Lower lobe of right lung (tissue), 2 donors: ENCODE measurements around the gene P2RX4. TPM values are rescaled to one million over a fixed set of nuclear protein-coding genes. Genes with fewer than 3 reads are reported as not detected.

Experiments
- ATAC-seq, 2 donors: fragments of 200-7000 bp; cut with Tn5 transposase; one replicate each; pipeline ENCODE4 v1.9.1; 2020 to 2022; ENCODE audit warnings: mild to moderate bottlenecking in 2 of 2, moderate library complexity in 2 of 2
- DNase-seq: peaks from one replicate; pipeline ENCODE4 v3.0.0-alpha.2; 2020
- H3K27ac ChIP-seq: fragments of 200-600 bp; one replicate; pipeline ENCODE4 v1.8.0; 2022
- H3K27me3 ChIP-seq: fragments of 200-600 bp; one replicate; pipeline ENCODE4 v1.8.0; 2022; ENCODE audit warnings: low read depth
- H3K36me3 ChIP-seq: fragments of 200-600 bp; one replicate; pipeline ENCODE4 v1.8.0; 2022; ENCODE audit warnings: mild to moderate bottlenecking
- H3K4me1 ChIP-seq: fragments of 200-600 bp; one replicate; pipeline ENCODE4 v1.8.0; 2022
- H3K4me3 ChIP-seq: fragments of 200-600 bp; one replicate; pipeline ENCODE4 v1.8.0; 2022; ENCODE audit warnings: mild to moderate bottlenecking
- H3K9me3 ChIP-seq: fragments of 200-600 bp; one replicate; pipeline ENCODE4 v1.8.0; 2022
- intact Hi-C: fragments of 100-400 bp; cut with DNase I; formaldehyde crosslinking; loops from one replicate; pipeline ENCODE4 v1.11.0; 2022
- total RNA-seq: library from RNA; stranded (reverse); fragmentation: NEBNext Ultra II Directional; extraction: Animal tissue kit (Norgen Biotek cat#: 25700); gene quantifications from one replicate; pipeline ENCODE4 v1.2.1, GENCODE V29; 2021
- TF ChIP-seq, protein P1 (sequence below): fragments of 200-600 bp; IDR thresholded peaks from one replicate; pipeline ENCODE4 v1.8.0; 2022; ENCODE audit warnings: antibody characterized with exemption, mild to moderate bottlenecking
- donor health status: DM: no; HTN: yes; CAD: no; lungs with severe emphysema.

The P2RX4 gene
- total RNA-seq, 1 donor from 2014 or later = 65.8 TPM

DNA sequence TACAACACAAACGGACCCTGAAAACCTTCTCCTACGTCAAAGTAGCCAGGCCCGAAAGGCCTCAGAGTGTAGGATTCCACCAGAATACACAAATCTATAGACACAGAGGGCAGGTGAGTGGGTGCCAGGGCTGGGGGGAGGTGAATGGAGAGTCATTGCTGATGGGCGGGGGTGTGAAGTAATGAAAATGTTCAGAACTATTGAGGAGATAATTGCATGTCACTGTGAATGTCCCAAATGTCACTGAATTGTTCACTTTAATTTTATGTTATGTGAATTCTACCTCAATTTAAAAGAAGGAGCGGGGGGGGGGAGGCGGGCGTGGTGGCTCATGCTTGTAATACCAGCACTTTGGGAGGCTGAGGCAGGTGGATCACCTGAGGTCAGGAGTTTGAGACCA lies 36.0 kb downstream of the P2RX4 start:
- TF ChIP-seq, protein P1, sequence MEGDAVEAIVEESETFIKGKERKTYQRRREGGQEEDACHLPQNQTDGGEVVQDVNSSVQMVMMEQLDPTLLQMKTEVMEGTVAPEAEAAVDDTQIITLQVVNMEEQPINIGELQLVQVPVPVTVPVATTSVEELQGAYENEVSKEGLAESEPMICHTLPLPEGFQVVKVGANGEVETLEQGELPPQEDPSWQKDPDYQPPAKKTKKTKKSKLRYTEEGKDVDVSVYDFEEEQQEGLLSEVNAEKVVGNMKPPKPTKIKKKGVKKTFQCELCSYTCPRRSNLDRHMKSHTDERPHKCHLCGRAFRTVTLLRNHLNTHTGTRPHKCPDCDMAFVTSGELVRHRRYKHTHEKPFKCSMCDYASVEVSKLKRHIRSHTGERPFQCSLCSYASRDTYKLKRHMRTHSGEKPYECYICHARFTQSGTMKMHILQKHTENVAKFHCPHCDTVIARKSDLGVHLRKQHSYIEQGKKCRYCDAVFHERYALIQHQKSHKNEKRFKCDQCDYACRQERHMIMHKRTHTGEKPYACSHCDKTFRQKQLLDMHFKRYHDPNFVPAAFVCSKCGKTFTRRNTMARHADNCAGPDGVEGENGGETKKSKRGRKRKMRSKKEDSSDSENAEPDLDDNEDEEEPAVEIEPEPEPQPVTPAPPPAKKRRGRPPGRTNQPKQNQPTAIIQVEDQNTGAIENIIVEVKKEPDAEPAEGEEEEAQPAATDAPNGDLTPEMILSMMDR = no peak
- intact Hi-C loops = no loop called here
- H3K4me1 ChIP-seq = peaks cover 6% of the 10 kb centered on the region
- ATAC-seq = no peak
- peaks cover 82% of the 10 kb centered on the region for H3K36me3 ChIP-seq
- no peaks in the 10 kb centered on the region for H3K9me3 ChIP-seq
- DNase-seq = no peak
- no peaks in the 10 kb centered on the region for H3K27me3 ChIP-seq
- H3K27ac ChIP-seq = no peak overlapping the region
- no peak overlapping the region for H3K4me3 ChIP-seq

DNA sequence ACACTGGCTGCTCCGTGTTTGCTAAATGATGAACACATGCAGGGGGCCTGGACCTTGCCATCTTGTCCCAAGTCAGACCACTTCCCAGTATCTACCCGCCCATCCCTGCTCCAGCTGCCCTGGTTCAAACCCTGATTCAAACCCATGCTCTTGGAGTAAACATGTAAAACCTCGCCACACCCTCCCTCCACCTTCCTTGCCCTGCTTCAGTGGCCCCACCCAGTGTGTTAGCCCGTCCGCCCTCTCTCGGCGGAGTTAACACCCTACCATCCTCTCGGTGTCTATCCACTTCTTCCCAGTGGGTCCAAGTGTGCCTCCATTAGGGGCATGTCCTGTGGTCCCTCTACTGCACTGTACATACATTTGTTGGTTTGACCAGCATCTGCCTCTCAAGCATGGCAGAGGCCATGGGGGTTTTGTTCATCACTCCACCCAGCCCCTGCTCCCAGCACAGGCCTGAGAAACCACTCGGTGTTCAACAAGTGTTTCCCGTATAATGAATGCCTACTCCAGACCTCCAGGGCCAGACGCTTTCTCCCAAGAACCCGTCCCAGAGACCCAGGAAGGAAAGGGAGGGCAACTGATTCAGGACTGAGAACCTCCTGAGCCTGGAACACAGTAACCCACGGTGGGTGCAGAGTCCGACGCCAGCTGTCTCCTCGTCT lies 37.1 kb downstream of the P2RX4 start:
- H3K27me3 ChIP-seq = no peaks in the 10 kb centered on the region
- H3K36me3 ChIP-seq = peaks cover 86% of the 10 kb centered on the region
- H3K27ac ChIP-seq = no peak overlapping the region
- H3K9me3 ChIP-seq = no peaks in the 10 kb centered on the region
- DNase-seq (no peak), ATAC-seq (no peak)
- TF ChIP-seq, protein P1 = no peak
- no peak overlapping the region for H3K4me3 ChIP-seq
- intact Hi-C loops = no loop called here
- H3K4me1 ChIP-seq = no peaks in the 10 kb centered on the region

DNA sequence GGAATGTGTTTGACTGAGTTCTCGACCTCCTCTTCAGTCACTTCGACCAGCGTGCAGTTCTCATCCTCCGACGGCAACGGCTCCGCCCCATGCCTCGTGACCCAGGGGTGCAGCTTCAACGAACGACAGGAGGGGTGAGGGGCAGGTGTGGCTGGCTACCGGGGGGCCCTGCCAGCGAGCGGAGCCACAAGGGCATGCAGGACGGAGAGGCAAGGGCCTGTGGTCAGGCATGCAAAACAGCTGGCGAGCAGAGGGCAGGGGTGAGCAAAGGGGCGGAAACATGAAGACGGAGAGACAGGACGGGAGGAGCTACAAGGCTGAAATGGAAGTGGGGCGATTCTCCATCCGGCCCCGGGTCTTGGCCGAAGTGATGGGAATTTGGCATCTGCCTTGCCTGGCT lies 38.7 kb downstream of the P2RX4 start:
- H3K9me3 ChIP-seq = no peaks in the 10 kb centered on the region
- no peak overlapping the region for H3K4me3 ChIP-seq
- TF ChIP-seq, protein P1 = no peak
- H3K27ac ChIP-seq = no peak overlapping the region
- no peaks in the 10 kb centered on the region for H3K27me3 ChIP-seq
- peaks cover 92% of the 10 kb centered on the region for H3K36me3 ChIP-seq
- intact Hi-C loops = no loop called here
- no peak for ATAC-seq
- no peaks in the 10 kb centered on the region for H3K4me1 ChIP-seq
- DNase-seq = no peak

DNA sequence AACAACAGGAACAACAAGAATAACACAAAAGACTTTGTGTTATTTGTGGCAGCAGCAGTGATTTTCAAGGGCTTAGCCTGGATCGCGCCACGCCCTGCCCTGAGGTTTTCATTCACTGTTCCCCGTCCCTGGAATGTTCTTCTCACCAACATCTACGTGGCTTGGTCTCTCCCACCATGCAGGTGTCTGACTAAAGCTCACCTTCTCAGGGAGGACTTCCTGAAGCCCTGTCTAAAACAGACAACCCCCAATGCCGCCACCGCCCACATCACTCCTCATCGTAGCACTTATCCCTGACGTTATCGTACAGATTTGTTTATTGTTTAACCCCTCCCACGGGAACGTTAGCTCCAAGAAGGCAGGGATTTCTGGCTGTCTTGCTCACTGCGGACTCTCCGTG lies 40.4 kb downstream of the P2RX4 start:
- no peaks in the 10 kb centered on the region for H3K4me1 ChIP-seq
- no peak overlapping the region for H3K27ac ChIP-seq
- intact Hi-C loops = no loop called here
- H3K27me3 ChIP-seq = no peaks in the 10 kb centered on the region
- H3K9me3 ChIP-seq = no peaks in the 10 kb centered on the region
- H3K36me3 ChIP-seq = peaks cover 89% of the 10 kb centered on the region
- TF ChIP-seq, protein P1 = no peak
- H3K4me3 ChIP-seq = no peak overlapping the region
- no peak for ATAC-seq
- DNase-seq = no peak

DNA sequence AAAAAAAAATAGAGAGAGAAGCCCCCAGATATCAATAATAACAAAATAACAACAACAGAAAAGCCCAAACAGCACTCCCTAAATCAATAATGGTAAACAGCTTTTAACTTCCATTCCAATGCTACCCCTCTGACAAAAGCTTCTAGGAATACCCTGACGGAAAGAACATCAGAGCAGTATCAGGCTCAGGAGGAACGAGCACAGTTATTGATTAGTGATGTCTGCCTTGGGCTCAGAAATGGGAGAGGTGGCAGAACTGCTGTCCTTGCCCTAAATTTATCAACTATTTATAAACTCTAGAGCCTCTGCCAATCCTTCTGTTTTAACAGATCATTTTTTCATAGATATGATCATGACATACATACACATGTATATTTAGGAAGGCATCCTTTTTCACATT lies 41.9 kb downstream of the P2RX4 start:
- H3K27ac ChIP-seq = no peak overlapping the region
- intact Hi-C loops = no loop called here
- no peaks in the 10 kb centered on the region for H3K4me1 ChIP-seq
- DNase-seq (no peak), ATAC-seq (no peak)
- no peaks in the 10 kb centered on the region for H3K9me3 ChIP-seq
- TF ChIP-seq, protein P1 = no peak
- H3K27me3 ChIP-seq = no peaks in the 10 kb centered on the region
- peaks cover 91% of the 10 kb centered on the region for H3K36me3 ChIP-seq
- no peak overlapping the region for H3K4me3 ChIP-seq
